ENCODE data around the gene MAPK7. TPM values are rescaled to one million over a fixed set of nuclear protein-coding genes. Genes with fewer than 3 reads are reported as not detected.

The MAPK7 gene
- total and polyA plus RNA-seq, 9 of the 15 experiments (the other 6 are each of a cell fraction or from before 2014, with no cell fraction given), result 0.46 to 7.5 (median 2.5) TPM

DNA sequence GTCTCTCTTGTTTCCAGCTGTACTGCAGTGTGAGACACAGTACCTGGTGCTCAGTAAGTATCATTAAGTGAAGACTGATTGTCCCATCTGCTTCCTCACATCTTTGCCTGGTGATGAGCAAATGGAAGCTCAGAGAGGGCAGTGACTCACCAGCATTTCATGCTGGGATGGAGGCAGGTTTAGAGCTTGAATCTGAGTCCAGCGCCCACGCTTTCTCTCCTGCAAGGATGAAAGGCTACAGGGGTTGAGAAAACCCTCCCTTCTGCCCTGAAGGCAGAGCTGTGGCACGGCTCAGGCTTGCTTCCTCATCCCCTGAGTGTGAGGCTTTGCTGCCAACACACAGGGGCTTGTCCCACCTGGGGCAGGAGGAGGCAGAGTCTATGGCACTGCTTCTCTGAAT is 31.2 kb downstream of the MAPK7 start:
- H3K27ac ChIP-seq (ENCODE audit: extremely low read depth, low read depth, low read length), result no peak overlapping the region
- no peaks in the 10 kb centered on the region; a peak in 1 of 5 replicates for H3K4me1 ChIP-seq (replicated peaks in 1 of 2; ENCODE audit: control insufficient read depth in 2 of 2, insufficient read depth in 2 of 2, low read length in 2 of 2)
- peaks cover 4 to 46% of the 10 kb centered on the region in 2 experiments for H3K27me3 ChIP-seq (ENCODE audit: control insufficient read depth in 2 of 2, insufficient read depth in 2 of 2, low read length in 2 of 2)
- FAIRE-seq (no peak), DNase-seq (ENCODE audit: extremely low read depth in 1 of 4, low spot score in 3 of 4) (no peak), ATAC-seq (no peak)
- H2AFZ ChIP-seq (ENCODE audit: low read depth, low read length), result no peak overlapping the region
- H3K9ac ChIP-seq (ENCODE audit: insufficient read depth in 1 of 2, low read depth in 2 of 2, low read length in 2 of 2), result no peak overlapping the region
- no peaks in the 10 kb centered on the region for H3K79me2 ChIP-seq (ENCODE audit: control insufficient read depth, insufficient read depth, low read length)
- WGBS (ENCODE audit: insufficient coverage, low coverage, missing lambda C conversion rate), result 0% methylated on average over 2 of the region's 3 CpGs
- H3K4me3 ChIP-seq, result no peak overlapping the region
- CTCF ChIA-PET (ENCODE audit: low intra/inter-chr PET ratio), result no interaction called here
- H3K36me3 ChIP-seq (ENCODE audit: control insufficient read depth, insufficient read depth, low read length), result no peaks in the 10 kb centered on the region
- POLR2A ChIA-PET, result interaction anchor here (1.7 kb wide), 1 partner anchor 12 kb away, joined by 4 read pairs; no protein-coding TSS in a partner anchor
- peak; percentile 32; the same call in 1 of the 2 replicates for TF ChIP-seq EGR1 (conservative IDR thresholded peaks at IDR 0.05)
- no peak for TF ChIP-seq ZBTB7A (IDR thresholded peaks at IDR 0.05; ENCODE audit: borderline replicate concordance, control insufficient read depth, low read depth, low read length)
- H3K4me2 ChIP-seq (ENCODE audit: insufficient read depth, low read length), result no peak overlapping the region
- H3K9me1 ChIP-seq (ENCODE audit: control insufficient read depth, insufficient read depth, low read length), result no peaks in the 10 kb centered on the region
- no peaks in the 10 kb centered on the region for H4K20me1 ChIP-seq (replicated peaks; ENCODE audit: control insufficient read depth, insufficient read depth, low read length)
- H3K9me3 ChIP-seq (replicated peaks; ENCODE audit: control insufficient read depth, insufficient read depth, low read depth, low read length), result no peaks in the 10 kb centered on the region
- intact Hi-C loops (cut with micrococcal nuclease), result no loop called here
- BruUV-seq (replicated peaks), result no TSS peak
- in situ Hi-C loops (cut with MboI), result no loop called here

DNA sequence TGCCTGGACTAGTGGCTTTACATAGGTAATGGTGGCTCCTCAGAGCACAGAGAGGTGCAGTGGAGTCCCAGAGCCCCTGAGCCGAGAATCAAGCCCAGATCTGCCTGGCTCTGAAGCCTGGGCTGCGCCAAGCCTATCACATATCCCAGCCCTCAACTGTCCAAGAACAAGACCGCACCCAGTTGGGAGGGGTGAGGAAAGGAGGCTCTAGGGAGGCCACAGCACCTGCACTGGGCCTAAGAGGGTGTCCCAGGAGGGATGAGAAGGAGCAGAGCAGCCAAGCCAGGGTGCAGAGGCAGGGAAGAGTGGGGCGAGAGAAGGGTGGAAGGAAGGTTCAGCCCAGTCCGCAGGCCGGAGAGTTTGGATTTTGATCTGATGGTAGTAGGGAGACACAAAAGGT is 31.8 kb downstream of the MAPK7 start:
- no peak for FAIRE-seq
- Histone ChIP-seq H3K79me2 (ENCODE audit: control insufficient read depth, insufficient read depth, low read length) (no peaks in the 10 kb centered on the region), H3K9me3 (replicated peaks; ENCODE audit: control insufficient read depth, insufficient read depth, low read depth, low read length) (no peaks in the 10 kb centered on the region), H3K27ac (ENCODE audit: extremely low read depth, low read depth, low read length) (no peak overlapping the region), H4K20me1 (replicated peaks; ENCODE audit: control insufficient read depth, insufficient read depth, low read length) (no peaks in the 10 kb centered on the region), H3K4me1 (replicated peaks in 1 of 2; ENCODE audit: control insufficient read depth in 2 of 2, insufficient read depth in 2 of 2, low read length in 2 of 2) (no peaks in the 10 kb centered on the region; a peak in 1 of 5 replicates), H3K27me3 (ENCODE audit: control insufficient read depth in 2 of 2, insufficient read depth in 2 of 2, low read length in 2 of 2) (peaks cover 4 to 52% of the 10 kb centered on the region in 2 experiments), H3K36me3 (ENCODE audit: control insufficient read depth, insufficient read depth, low read length) (no peaks in the 10 kb centered on the region), H2AFZ (ENCODE audit: low read depth, low read length) (no peak overlapping the region), H3K4me3 (no peak overlapping the region), H3K9ac (ENCODE audit: insufficient read depth in 1 of 2, low read depth in 2 of 2, low read length in 2 of 2) (no peak overlapping the region), H3K9me1 (ENCODE audit: control insufficient read depth, insufficient read depth, low read length) (no peaks in the 10 kb centered on the region), H3K4me2 (ENCODE audit: insufficient read depth, low read length) (no peak overlapping the region)
- ChIA-PET POLR2A (no interaction called here), CTCF (ENCODE audit: low intra/inter-chr PET ratio) (no interaction called here)
- BruUV-seq (replicated peaks), result no TSS peak
- in situ Hi-C loops (cut with MboI) (no loop called here), intact Hi-C loops (cut with micrococcal nuclease) (no loop called here)
- no peak for DNase-seq (ENCODE audit: extremely low read depth in 1 of 4, low spot score in 3 of 4)
- peak; percentile 43; the same call in 1 of the 3 replicates for ATAC-seq
- WGBS (ENCODE audit: insufficient coverage, low coverage, missing lambda C conversion rate), result 0% methylated on average over 3 of the region's 6 CpGs
- TF ChIP-seq FOXA1 (IDR thresholded peaks at IDR 0.05; ENCODE audit: borderline replicate concordance) (no peak), ATF7 (IDR thresholded peaks at IDR 0.05) (no peak), ZKSCAN1 (IDR thresholded peaks at IDR 0.05; ENCODE audit: low read depth, low read length) (no peak), HDAC1 (IDR thresholded peaks at IDR 0.05) (no peak), ZNF354B (CRISPR knock-in tag; IDR thresholded peaks at IDR 0.05) (no peak), STAT5A (IDR thresholded peaks at IDR 0.05; ENCODE audit: borderline replicate concordance, low read length) (no peak), ZNF740 (CRISPR knock-in tag; IDR thresholded peaks at IDR 0.05) (no peak), ZNF740 (tag; IDR thresholded peaks at IDR 0.05) (no peak), RNF2 (IDR thresholded peaks at IDR 0.05) (no peak)
- TF ChIP-seq, protein P1, sequence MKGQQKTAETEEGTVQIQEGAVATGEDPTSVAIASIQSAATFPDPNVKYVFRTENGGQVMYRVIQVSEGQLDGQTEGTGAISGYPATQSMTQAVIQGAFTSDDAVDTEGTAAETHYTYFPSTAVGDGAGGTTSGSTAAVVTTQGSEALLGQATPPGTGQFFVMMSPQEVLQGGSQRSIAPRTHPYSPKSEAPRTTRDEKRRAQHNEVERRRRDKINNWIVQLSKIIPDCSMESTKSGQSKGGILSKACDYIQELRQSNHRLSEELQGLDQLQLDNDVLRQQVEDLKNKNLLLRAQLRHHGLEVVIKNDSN (CRISPR knock-in tag; IDR thresholded peaks at IDR 0.05), result no peak
- TF ChIP-seq, protein P2, sequence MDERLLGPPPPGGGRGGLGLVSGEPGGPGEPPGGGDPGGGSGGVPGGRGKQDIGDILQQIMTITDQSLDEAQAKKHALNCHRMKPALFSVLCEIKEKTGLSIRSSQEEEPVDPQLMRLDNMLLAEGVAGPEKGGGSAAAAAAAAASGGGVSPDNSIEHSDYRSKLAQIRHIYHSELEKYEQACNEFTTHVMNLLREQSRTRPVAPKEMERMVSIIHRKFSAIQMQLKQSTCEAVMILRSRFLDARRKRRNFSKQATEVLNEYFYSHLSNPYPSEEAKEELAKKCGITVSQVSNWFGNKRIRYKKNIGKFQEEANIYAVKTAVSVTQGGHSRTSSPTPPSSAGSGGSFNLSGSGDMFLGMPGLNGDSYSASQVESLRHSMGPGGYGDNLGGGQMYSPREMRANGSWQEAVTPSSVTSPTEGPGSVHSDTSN (CRISPR knock-in tag; IDR thresholded peaks at IDR 0.05; ENCODE audit: low read depth), result no peak
- TF ChIP-seq, protein P2 (tag; conservative IDR thresholded peaks at IDR 0.05; ENCODE audit: low read depth), result no peak

Measured in K562 (cell line).